T-helper 17 cell (primary cell): Measurements from ENCODE around the gene TMEM269. TPM values are rescaled to one million over a fixed set of nuclear protein-coding genes. Genes with fewer than 3 reads are reported as not detected.
A peak's percentile ranks its signal among the peaks of the same experiment; 100 is the strongest.

Source experiments
- ATAC-seq: fragments of 150-1000 bp; cut with Tn5 transposase; 2 replicates; pipeline ENCODE4 v1.10.0; 2021; ENCODE audit warnings: mild to moderate bottlenecking, moderate library complexity
- DNase-seq, 3 donors: peaks; one replicate each; pipeline versions ENCODE4 v3.0.0 to v3.0.0-alpha.2; 2020 to 2021
- H3K9me3 ChIP-seq: one replicate; pipeline ENCODE4 v1.7.0; 2013; ENCODE audit warnings: low read length, mild to moderate bottlenecking; ENCODE audit not compliant: control insufficient read depth, poor library complexity, severe bottlenecking
- H3K27ac Mint-ChIP-seq: one replicate; pipeline ENCODE4 v1.8.0; 2022; ENCODE audit warnings: mild to moderate bottlenecking, moderate library complexity, mixed read lengths
- H3K27me3 Mint-ChIP-seq: one replicate; pipeline ENCODE4 v1.8.0; 2022; ENCODE audit warnings: mixed read lengths
- H3K36me3 Mint-ChIP-seq: one replicate; pipeline ENCODE4 v1.8.0; 2022; ENCODE audit warnings: low read depth, mixed read lengths
- H3K4me1 Mint-ChIP-seq: one replicate; pipeline ENCODE4 v1.8.0; 2022; ENCODE audit warnings: mild to moderate bottlenecking, mixed read lengths
- H3K4me3 Mint-ChIP-seq: one replicate; pipeline ENCODE4 v1.8.0; 2022; ENCODE audit warnings: mild to moderate bottlenecking, moderate library complexity, mixed read lengths
- total RNA-seq, 4 donors: library from RNA in 2 of 4; stranded (reverse) in 2 of 4; gene quantifications; one replicate each; pipeline ENCODE4 v1.2.3 and lab custom pipeline; 2022 to 2026

TMEM269 gene, protein sequence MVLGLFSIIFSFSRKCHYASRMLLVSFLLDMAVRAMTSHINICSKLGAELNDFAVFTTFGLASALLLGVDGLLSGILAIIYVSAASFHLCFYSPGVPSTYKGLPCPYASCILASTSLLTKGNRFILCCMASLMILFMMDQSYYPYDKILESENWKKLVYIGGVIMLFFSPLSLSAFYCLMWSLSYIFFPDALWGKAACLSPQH
- total RNA-seq, result under 1 TPM; 0.42 to 0.47 TPM
- total RNA-seq (lab: John Stamatoyannopoulos, UW), result 0.68 to 0.70 reads per million in 2 donors

DNA sequence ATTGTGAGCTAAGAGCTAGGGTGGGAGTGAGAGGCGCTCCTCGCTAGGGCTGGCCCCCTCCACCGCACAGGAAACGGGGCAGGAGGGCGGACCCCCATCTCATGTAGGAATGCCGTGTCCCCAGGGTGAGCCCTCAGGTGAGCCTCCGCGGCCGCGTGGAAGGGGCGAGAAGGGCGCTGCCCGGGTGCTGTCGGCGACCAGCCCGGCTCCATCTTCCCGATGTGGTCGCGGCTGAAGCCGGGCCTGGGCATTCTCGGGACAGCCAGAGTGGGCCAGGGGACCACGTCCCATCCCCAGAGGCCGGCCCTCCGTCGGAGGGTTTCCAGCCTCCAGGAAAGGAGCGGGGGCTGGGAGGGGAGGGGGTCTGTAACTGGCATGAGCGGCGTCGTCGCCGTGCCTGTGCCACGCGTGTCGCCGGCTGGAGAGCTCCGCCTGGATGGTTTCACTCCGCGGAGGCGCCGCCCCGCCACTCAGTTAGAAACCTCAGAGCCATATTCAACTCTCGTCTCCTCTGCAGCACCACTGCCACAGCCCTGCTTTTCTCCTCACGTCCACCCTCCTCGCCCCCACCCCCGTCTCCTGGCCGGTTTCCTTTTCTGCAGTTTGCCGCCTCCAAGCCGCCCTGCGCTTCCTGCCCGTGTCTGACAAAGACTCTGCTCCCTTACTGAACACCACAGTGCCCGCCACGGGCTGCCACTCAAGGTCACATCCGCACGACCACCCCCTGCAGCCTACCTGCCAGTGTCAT, at the start of gene TMEM269:
Gene TMEM269 (plus strand): TSS at position 46 of the 748 bp plus-strand sequence. CDS start 4,903 bp downstream, outside the sequence.
- peak within 1 kb of the TSS; percentile 68 for H3K27ac Mint-ChIP-seq
- no peaks in the 10 kb centered on the region for H3K27me3 Mint-ChIP-seq
- peak; percentile 86 for ATAC-seq

GRCh38 chr1:42735056-42735455, 49.7 kb upstream of the TMEM269 start:
- DNase-seq (no peak), ATAC-seq (no peak)
- Mint-ChIP-seq H3K4me1 (peaks cover 12% of the 10 kb centered on the region), H3K27ac (no peak overlapping the region), H3K27me3 (no peaks in the 10 kb centered on the region), H3K4me3 (no peak overlapping the region), H3K36me3 (no peaks in the 10 kb centered on the region)
- H3K9me3 ChIP-seq, result no peaks in the 10 kb centered on the region

More for the DNA sequence above, at the start of gene TMEM269:
- H3K9me3 ChIP-seq, result no peaks in the 10 kb centered on the region
- H3K4me1 Mint-ChIP-seq, result peaks cover 19% of the 10 kb centered on the region
- H3K36me3 Mint-ChIP-seq, result peaks cover 10% of the 10 kb centered on the region
- DNase-seq, result peak in 2 of 3 donors; percentile 18 to 24
- H3K4me3 Mint-ChIP-seq, result peak within 1 kb of the TSS; percentile 89

DNA sequence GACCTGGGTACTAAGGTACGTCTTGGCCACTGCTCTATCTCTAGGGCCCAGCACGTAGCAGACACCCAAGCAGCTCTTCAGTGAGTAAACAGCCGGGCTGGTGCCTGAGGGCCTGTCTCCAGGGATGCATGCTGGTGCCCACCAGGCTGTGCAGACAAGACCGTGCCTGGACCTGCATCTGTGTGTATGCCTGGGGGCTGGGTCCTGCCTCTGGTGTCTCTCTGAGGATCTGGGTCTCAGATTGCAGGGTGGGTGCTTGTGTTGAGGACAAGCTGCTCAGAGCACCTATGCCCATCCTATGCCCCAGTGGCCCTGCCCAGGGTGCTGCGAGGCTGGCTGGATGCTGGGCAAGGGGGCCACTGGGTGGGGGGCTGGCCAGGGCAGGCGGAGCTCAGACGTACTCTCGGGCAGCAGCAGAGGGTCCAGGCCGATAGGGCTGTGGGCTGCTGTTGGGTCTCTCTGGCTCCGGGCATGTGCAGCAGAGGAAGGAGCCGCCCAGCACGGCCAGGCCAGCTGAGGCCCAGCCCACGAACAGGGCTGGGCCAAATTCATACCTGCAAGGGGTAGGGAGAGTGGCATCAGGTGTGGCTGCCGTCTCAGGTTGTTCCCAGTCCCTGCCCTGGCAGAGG, 49.2 kb upstream of the TMEM269 start:
- Mint-ChIP-seq H3K27ac (no peak overlapping the region), H3K4me3 (no peak overlapping the region), H3K36me3 (no peaks in the 10 kb centered on the region), H3K4me1 (peaks cover 12% of the 10 kb centered on the region), H3K27me3 (no peaks in the 10 kb centered on the region)
- H3K9me3 ChIP-seq, result no peaks in the 10 kb centered on the region
- DNase-seq (no peak), ATAC-seq (no peak)

- no peaks in the 10 kb centered on the region for H3K9me3 ChIP-seq
- H3K27me3 Mint-ChIP-seq, result no peaks in the 10 kb centered on the region
- no peak overlapping the region for H3K4me3 Mint-ChIP-seq
- ATAC-seq (no peak), DNase-seq (no peak)
- peak overlapping the region; percentile 95 for H3K27ac Mint-ChIP-seq
- no peaks in the 10 kb centered on the region for H3K36me3 Mint-ChIP-seq
- peaks cover 12% of the 10 kb centered on the region for H3K4me1 Mint-ChIP-seq
These were observed 48.6 kb upstream of the TMEM269 start for GRCh38 chr1:42736152-42736551.

- H3K9me3 ChIP-seq, result no peaks in the 10 kb centered on the region
- Mint-ChIP-seq H3K27ac (peak overlapping the region; percentile 95), H3K36me3 (no peaks in the 10 kb centered on the region), H3K4me1 (peaks cover 12% of the 10 kb centered on the region), H3K27me3 (no peaks in the 10 kb centered on the region), H3K4me3 (no peak overlapping the region)
- ATAC-seq (no peak), DNase-seq (no peak)
These were observed 48.1 kb upstream of the TMEM269 start for GRCh38 chr1:42736571-42737200.

DNA sequence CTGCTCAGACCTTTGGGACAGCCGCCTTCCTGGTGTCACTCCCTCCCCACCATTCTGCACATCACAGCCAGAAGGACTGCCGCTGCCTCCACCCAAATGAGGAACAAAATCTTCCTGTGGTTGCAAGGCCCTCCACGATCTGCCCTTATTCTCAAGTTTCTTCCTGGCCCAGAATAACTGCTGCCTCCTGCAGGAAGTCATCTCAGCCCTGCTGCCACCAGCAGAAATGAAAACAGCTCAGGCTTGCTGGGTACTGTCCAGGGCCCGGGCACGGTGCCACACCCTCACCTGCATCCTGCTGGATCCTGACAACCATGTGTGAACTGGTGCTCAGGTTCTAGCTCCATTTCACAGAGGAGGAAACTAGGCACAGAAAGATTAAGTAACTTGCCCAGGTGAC, 47.5 kb upstream of the TMEM269 start:
- no peaks in the 10 kb centered on the region for H3K9me3 ChIP-seq
- no peak overlapping the region for H3K4me3 Mint-ChIP-seq
- DNase-seq, result no peak
- no peaks in the 10 kb centered on the region for H3K36me3 Mint-ChIP-seq
- peaks cover 12% of the 10 kb centered on the region for H3K4me1 Mint-ChIP-seq
- ATAC-seq, result peak; percentile 25
- H3K27me3 Mint-ChIP-seq, result no peaks in the 10 kb centered on the region
- H3K27ac Mint-ChIP-seq, result peak overlapping the region; percentile 95

DNA sequence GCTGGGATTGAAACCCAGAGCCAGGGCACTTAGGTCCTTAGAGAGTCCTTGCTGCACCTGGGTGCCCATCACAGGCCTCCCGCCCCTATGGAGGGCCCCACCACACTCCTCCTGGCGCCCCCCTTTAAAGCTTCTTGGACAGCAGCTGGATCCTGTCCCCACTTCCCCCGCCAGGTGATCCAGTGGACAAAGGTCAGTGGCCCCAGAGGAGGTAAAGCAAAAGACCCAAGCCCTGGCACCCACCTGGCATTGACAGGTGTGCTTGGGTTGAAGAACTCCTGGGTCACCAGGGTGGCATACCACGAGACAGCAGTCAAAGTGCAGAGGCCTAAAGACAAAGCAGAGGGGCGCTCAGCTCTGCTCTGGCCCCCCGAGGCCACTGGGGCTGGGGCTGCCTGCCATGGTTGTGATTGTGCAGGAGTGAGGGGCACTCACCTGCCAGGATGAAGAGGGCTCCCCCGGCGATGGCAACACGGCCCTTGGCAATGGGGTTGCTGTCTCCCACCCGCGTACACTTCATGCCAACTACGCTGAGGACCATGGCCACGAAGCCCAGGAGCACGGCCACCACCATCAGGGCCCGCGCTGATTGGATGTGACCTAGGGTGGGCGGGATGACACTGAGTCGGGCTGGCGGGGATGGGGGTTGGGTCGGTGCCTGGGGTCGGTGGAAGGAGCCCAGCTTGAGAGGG, 46.7 kb upstream of the TMEM269 start:
- H3K9me3 ChIP-seq, result no peaks in the 10 kb centered on the region
- no peak for ATAC-seq
- Mint-ChIP-seq H3K36me3 (no peaks in the 10 kb centered on the region), H3K27ac (peak overlapping the region; percentile 95), H3K27me3 (no peaks in the 10 kb centered on the region), H3K4me1 (peaks cover 12% of the 10 kb centered on the region), H3K4me3 (no peak overlapping the region)
- no peak for DNase-seq

- no peak for DNase-seq
- Mint-ChIP-seq H3K27ac (peak overlapping the region; percentile 32), H3K4me1 (peaks cover 14% of the 10 kb centered on the region), H3K4me3 (no peak overlapping the region), H3K27me3 (no peaks in the 10 kb centered on the region), H3K36me3 (no peaks in the 10 kb centered on the region)
- no peak for ATAC-seq
- no peaks in the 10 kb centered on the region for H3K9me3 ChIP-seq
These were observed 46.0 kb upstream of the TMEM269 start for GRCh38 chr1:42738678-42739226.

DNA sequence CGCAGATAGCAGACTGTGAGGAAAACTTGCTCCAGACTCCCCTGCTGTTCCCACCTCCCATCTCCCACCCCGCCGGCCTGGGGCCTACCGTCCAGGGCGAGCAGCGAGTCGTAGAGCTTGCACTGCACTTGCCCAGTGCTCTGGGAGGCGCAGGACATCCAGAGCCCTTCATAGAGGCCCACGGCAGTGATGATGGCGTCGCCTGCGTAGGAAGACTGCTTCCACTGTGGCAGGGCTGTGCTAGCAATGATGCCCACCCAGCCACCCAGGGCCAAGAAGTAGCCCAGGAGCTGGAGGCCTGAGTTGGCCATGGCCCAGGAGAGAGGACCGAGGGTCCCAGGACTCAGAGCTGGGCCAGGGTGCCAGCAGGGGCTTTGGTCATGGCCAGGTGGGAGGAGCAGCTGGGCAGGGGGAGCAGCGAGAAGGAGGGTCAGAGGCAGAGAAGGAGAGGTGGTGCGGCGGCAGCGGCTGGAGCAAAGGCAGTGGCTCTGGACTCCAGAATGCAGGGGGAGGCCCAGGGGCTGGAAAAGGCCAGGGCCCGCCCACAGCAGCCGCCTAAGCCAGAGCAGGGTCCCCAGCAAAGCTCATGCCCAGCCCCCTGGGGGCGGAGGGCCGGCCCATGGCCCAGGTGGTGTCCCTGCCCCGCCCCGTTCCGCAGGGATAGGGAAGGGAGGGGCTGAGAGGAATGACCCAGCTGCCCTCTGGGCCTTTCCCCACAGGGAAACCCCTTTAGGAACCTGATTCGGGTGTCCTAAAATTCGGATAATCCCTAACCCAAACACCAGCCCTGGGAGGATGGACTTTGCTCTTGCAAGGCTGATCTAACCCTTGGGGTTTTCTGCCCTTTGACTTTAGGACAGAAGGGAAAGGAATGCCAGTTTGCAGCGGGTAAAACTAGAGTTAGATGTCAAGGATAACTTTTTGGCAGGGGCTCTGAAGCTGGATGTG, 44.8 kb upstream of the TMEM269 start, which contains the start of gene CLDN19:
Gene CLDN19 (minus strand): TSS at position 484 of the 948 bp plus-strand sequence. CDS start 173 bp downstream, at position 311.
- DNase-seq (no peak), ATAC-seq (no peak)
- Mint-ChIP-seq H3K27ac (peak within 1 kb of the TSS; percentile 32), H3K4me1 (peaks cover 14% of the 10 kb centered on the region), H3K4me3 (no peak within 1 kb of the TSS), H3K27me3 (no peaks in the 10 kb centered on the region), H3K36me3 (no peaks in the 10 kb centered on the region)
- no peaks in the 10 kb centered on the region for H3K9me3 ChIP-seq

DNA sequence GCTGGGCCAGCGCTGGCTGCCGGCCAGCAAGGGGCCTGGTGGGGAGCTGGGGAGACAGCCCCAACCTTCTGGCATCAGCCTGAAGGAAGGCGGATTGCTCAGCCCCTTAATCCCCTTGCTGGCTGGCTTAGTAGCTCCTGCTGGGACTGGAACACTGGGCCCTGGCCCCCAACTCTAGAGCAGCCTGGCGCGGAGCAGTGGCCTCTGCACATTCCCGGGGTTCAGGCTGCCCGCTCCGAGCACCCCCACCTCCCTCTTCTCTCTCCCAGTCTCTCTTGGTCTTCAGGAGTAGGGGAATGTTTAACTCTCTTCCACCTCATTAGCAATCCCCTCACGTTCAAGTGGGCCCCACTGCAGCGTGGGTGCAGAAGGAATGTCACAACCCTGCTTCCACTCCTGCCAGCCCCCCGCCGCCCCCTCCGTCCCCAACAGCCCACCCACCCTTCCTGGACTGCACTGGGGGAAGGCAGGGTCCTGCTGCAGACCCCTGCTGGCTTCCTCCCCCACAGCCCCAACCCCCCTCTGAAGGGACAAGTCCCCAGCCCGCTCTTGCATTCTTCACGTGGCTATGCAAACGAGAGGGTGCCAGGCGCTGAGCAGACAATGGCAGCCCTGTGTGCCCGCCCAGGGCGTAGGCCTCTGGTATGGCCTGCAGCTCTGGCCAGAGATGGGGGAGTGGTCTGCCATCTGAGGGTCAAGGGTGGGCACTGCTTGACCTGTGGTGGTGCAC, 43.8 kb upstream of the TMEM269 start:
- Mint-ChIP-seq H3K4me3 (no peak overlapping the region), H3K27me3 (no peaks in the 10 kb centered on the region), H3K36me3 (no peaks in the 10 kb centered on the region), H3K4me1 (peaks cover 14% of the 10 kb centered on the region), H3K27ac (no peak overlapping the region)
- H3K9me3 ChIP-seq, result no peaks in the 10 kb centered on the region
- DNase-seq, result no peak
- ATAC-seq, result no peak

GRCh38 chr1:42741706-42742105, 43.1 kb upstream of the TMEM269 start:
- ATAC-seq, result no peak
- Mint-ChIP-seq H3K27me3 (no peaks in the 10 kb centered on the region), H3K4me1 (peaks cover 10% of the 10 kb centered on the region), H3K4me3 (no peak overlapping the region), H3K27ac (no peak overlapping the region), H3K36me3 (no peaks in the 10 kb centered on the region)
- DNase-seq, result no peak
- no peaks in the 10 kb centered on the region for H3K9me3 ChIP-seq
